CD8-positive, alpha-beta memory T cell (primary cell): Measurements from ENCODE around the gene CTBP1. TPM values are rescaled to one million over a fixed set of nuclear protein-coding genes. Genes with fewer than 3 reads are reported as not detected.

Experiments used
- CTCF ChIA-PET: fragments of 350-600 bp; sonication (Branson Sonifier 250); formaldehyde crosslinking; loops from one replicate; lab custom pipeline; 2021; ENCODE audit warnings: antibody characterized with exemption; lab: Charles Lee
- POLR2A ChIA-PET: fragments of 350-600 bp; sonication (Branson Sonifier 250); formaldehyde crosslinking; loops from one replicate; lab custom pipeline; 2021; ENCODE audit warnings: antibody characterized with exemption; lab: Charles Lee
- DNase-seq, 5 donors: peaks; one replicate each; pipeline versions ENCODE4 v3.0.0 to v3.0.0-alpha.2; 2020 to 2022; ENCODE audit warnings: mixed read lengths in 1 of 5
- H3K27ac ChIP-seq: one replicate; pipeline ENCODE4 v1.7.0; 2013; ENCODE audit warnings: low read depth, mild to moderate bottlenecking, low read length, moderate library complexity
- H3K27me3 ChIP-seq: 2 replicates; pipeline ENCODE4 v1.7.0; 2013; ENCODE audit warnings: low read length, mild to moderate bottlenecking; ENCODE audit not compliant: insufficient read depth, poor library complexity, severe bottlenecking
- H3K36me3 ChIP-seq: 2 replicates; pipeline ENCODE4 v1.7.0; 2013; ENCODE audit warnings: mild to moderate bottlenecking, low read length, moderate library complexity; ENCODE audit not compliant: insufficient read depth
- H3K4me1 ChIP-seq: 2 replicates; pipeline ENCODE4 v1.7.0; 2013; ENCODE audit warnings: mild to moderate bottlenecking, low read length, moderate library complexity; ENCODE audit not compliant: insufficient read depth
- H3K4me3 ChIP-seq: 2 replicates; pipeline ENCODE4 v1.7.0; 2013; ENCODE audit warnings: mild to moderate bottlenecking, low read length
- H3K9me3 ChIP-seq: 2 replicates; pipeline ENCODE4 v1.7.0; 2013; ENCODE audit warnings: mild to moderate bottlenecking, low read length
- H3K27ac Mint-ChIP-seq, 8 donors: one replicate each; pipeline ENCODE4 v1.8.0; 2020 to 2021; ENCODE audit warnings: mixed read lengths in 8 of 8, mild to moderate bottlenecking in 6 of 8, inconsistent platforms in 3 of 8, moderate library complexity in 3 of 8
- H3K27me3 Mint-ChIP-seq, 2 donors: one replicate each; pipeline ENCODE4 v1.8.0; 2020 to 2021; ENCODE audit warnings: mixed read lengths in 2 of 2, mild to moderate bottlenecking in 1 of 2, moderate library complexity in 1 of 2
- H3K36me3 Mint-ChIP-seq, 3 donors: one replicate each; pipeline ENCODE4 v1.8.0; 2020 to 2021; ENCODE audit warnings: mixed read lengths in 3 of 3, inconsistent platforms in 1 of 3, mild to moderate bottlenecking in 1 of 3
- H3K4me1 Mint-ChIP-seq, 3 donors: one replicate each; pipeline ENCODE4 v1.8.0; 2020 to 2021; ENCODE audit warnings: mixed read lengths in 3 of 3, inconsistent platforms in 1 of 3, mild to moderate bottlenecking in 1 of 3
- H3K4me3 Mint-ChIP-seq, 7 donors: one replicate each; pipeline ENCODE4 v1.8.0; 2020 to 2021; ENCODE audit warnings: mixed read lengths in 7 of 7, mild to moderate bottlenecking in 6 of 7, moderate library complexity in 4 of 7, inconsistent platforms in 2 of 7
- H3K9me3 Mint-ChIP-seq, 5 donors: one replicate each; pipeline ENCODE4 v1.8.0; 2020 to 2022; ENCODE audit warnings: mixed read lengths in 5 of 5, mild to moderate bottlenecking in 3 of 5, moderate library complexity in 2 of 5, inconsistent platforms in 1 of 5
- polyA plus RNA-seq: library from polyadenylated mRNA; unstranded; fragments of 300-500 nt; fragmentation: Illumina TruSeq; gene quantifications from one replicate; pipeline ENCODE4 v1.2.3, GENCODE V29; 2021
- total RNA-seq, 2 experiments: library from RNA; stranded (reverse); gene quantifications; one replicate each; pipeline ENCODE4 v1.2.3, GENCODE V29; 2021

Gene CTBP1
- total and polyA plus RNA-seq, 3 experiments from 2014 or later, result 88.1 to 149 (median 139) TPM

- Mint-ChIP-seq H3K4me1 (peaks cover 12 to 26% (median 15%) of the 10 kb centered on the region in 3 donors), H3K27me3 (peaks cover 0 to under 1% of the 10 kb centered on the region in 2 donors), H3K36me3 (peaks cover 0 to 2% (median 0%) of the 10 kb centered on the region in 3 donors), H3K4me3 (no peak overlapping the region), H3K9me3 (no peaks in the 10 kb centered on the region), H3K27ac (no peak overlapping the region)
- no peak overlapping the region for H3K27ac ChIP-seq
- H3K4me3 ChIP-seq, result no peak overlapping the region
- H3K27me3 ChIP-seq, result no peaks in the 10 kb centered on the region
- ChIA-PET POLR2A (no interaction called here), CTCF (interaction anchor here (2.6 to 5.4 kb wide), 3 partner anchors 37 to 103 kb away, joined by 10 to 48 read pairs (median 38); no protein-coding TSS in a partner anchor)
- H3K36me3 ChIP-seq, result no peaks in the 10 kb centered on the region
- no peaks in the 10 kb centered on the region for H3K9me3 ChIP-seq
- H3K4me1 ChIP-seq, result peaks cover 14% of the 10 kb centered on the region
- DNase-seq, result no peak
Measured at GRCh38 chr4:1164956-1165545, 83.9 kb downstream of the CTBP1 start.

GRCh38 chr4:1164444-1164843 is 84.5 kb downstream of the CTBP1 start:
- no peaks in the 10 kb centered on the region for H3K9me3 Mint-ChIP-seq
- CTCF ChIA-PET, result interaction anchor here (2.7 kb wide), 1 partner anchor 103 kb away, joined by 14 read pairs; no protein-coding TSS in a partner anchor
- no peaks in the 10 kb centered on the region for H3K27me3 ChIP-seq
- peak overlapping the region in 1 of 8 donors; percentile 13 for H3K27ac Mint-ChIP-seq
- H3K4me3 ChIP-seq, result no peak overlapping the region
- no peak overlapping the region for H3K4me3 Mint-ChIP-seq
- no peaks in the 10 kb centered on the region for H3K27me3 Mint-ChIP-seq
- peaks cover 0 to 2% (median 0%) of the 10 kb centered on the region in 3 donors for H3K36me3 Mint-ChIP-seq
- POLR2A ChIA-PET, result no interaction called here
- H3K36me3 ChIP-seq, result no peaks in the 10 kb centered on the region
- H3K4me1 ChIP-seq, result peaks cover 14% of the 10 kb centered on the region
- DNase-seq, result no peak
- H3K9me3 ChIP-seq, result no peaks in the 10 kb centered on the region
- H3K27ac ChIP-seq, result no peak overlapping the region
- H3K4me1 Mint-ChIP-seq, result peaks cover 11 to 25% (median 15%) of the 10 kb centered on the region in 3 donors

GRCh38 chr4:1164040-1164439 is 84.9 kb downstream of the CTBP1 start:
- Histone ChIP-seq H3K4me3 (no peak overlapping the region), H3K36me3 (no peaks in the 10 kb centered on the region), H3K9me3 (no peaks in the 10 kb centered on the region), H3K4me1 (peaks cover 14% of the 10 kb centered on the region), H3K27me3 (no peaks in the 10 kb centered on the region), H3K27ac (no peak overlapping the region)
- Mint-ChIP-seq H3K27me3 (peaks cover 0 to 3% of the 10 kb centered on the region in 2 donors), H3K27ac (peak overlapping the region in 1 of 8 donors; percentile 13), H3K36me3 (peaks cover 0 to 2% (median 0%) of the 10 kb centered on the region in 3 donors), H3K9me3 (no peaks in the 10 kb centered on the region), H3K4me1 (peaks cover 11 to 22% (median 15%) of the 10 kb centered on the region in 3 donors), H3K4me3 (no peak overlapping the region)
- CTCF ChIA-PET, result interaction anchor here (2.7 kb wide), 1 partner anchor 104 kb away, joined by 14 read pairs; no protein-coding TSS in a partner anchor
- no peak for DNase-seq
- POLR2A ChIA-PET, result no interaction called here

Other genes starting within 250 kb of the CTBP1 start
- 10 to 100 TPM; 12.3 to 14.5 TPM for gene FGFRL1, start 237.5 kb downstream of the CTBP1 start, total RNA-seq
- gene FGFRL1, start 237.5 kb downstream of the CTBP1 start, polyA plus RNA-seq, result 1.4 TPM
- 1 to 10 TPM; 1.2 TPM for gene RNF212, start 135.6 kb downstream of the CTBP1 start, total RNA-seq
- 2.0 TPM for gene RNF212, start 135.6 kb downstream of the CTBP1 start, polyA plus RNA-seq
- gene SPON2, start 76.5 kb downstream of the CTBP1 start, total RNA-seq, result 1 to 10 TPM; 2.7 to 3.1 TPM
- gene SPON2, start 76.5 kb downstream of the CTBP1 start, polyA plus RNA-seq, result 43.9 TPM
- 10 to 100 TPM; 59.4 to 63.8 TPM for gene MAEA, start 40.8 kb upstream of the CTBP1 start, total RNA-seq
- gene MAEA, start 40.8 kb upstream of the CTBP1 start, polyA plus RNA-seq, result 75.3 TPM
- 10 to 100 TPM; 16.8 to 19.0 TPM for gene UVSSA, start 98.1 kb upstream of the CTBP1 start, total RNA-seq
- gene UVSSA, start 98.1 kb upstream of the CTBP1 start, polyA plus RNA-seq, result 6.9 TPM
- not detected for gene NKX1-1, start 157.3 kb upstream of the CTBP1 start, total RNA-seq
- gene NKX1-1, start 157.3 kb upstream of the CTBP1 start, polyA plus RNA-seq, result not detected